SU-DHL-6 (cell line): ENCODE results near the gene MGAT5.

ENCODE experiments used
- H2AFZ ChIP-seq: fragments of 200-600 bp; sonication (generic); 2 replicates; pipeline ENCODE4 v1.6.1; 2014; ENCODE audit warnings: low read depth, mild to moderate bottlenecking, moderate library complexity, mixed read lengths, antibody characterized with exemption, low read length; ENCODE audit not compliant: severe bottlenecking
- H3F3A ChIP-seq: fragments of 200-600 bp; shearing (Covaris generic); 2 replicates; pipeline ENCODE4 v1.6.0; 2016; ENCODE audit warnings: antibody characterized with exemption, mild to moderate bottlenecking; ENCODE audit not compliant: insufficient read depth
- H3K27ac ChIP-seq: fragments of 200-600 bp; sonication (generic); 2 replicates; pipeline ENCODE4 v1.5.1; 2016; ENCODE audit warnings: low read depth, mild to moderate bottlenecking, low read length, moderate library complexity, mixed read lengths
- H3K27me3 ChIP-seq: fragments of 200-600 bp; sonication (generic), shearing (Covaris generic); 2 replicates; pipeline ENCODE4 v1.6.0; 2014; ENCODE audit warnings: mild to moderate bottlenecking, low read length
- H3K36me3 ChIP-seq: fragments of 200-600 bp; sonication (generic); 2 replicates; pipeline ENCODE4 v1.6.1; 2014; ENCODE audit warnings: mild to moderate bottlenecking, low read length, mixed read lengths
- H3K4me2 ChIP-seq: fragments of 300-600, 200-600 bp; shearing (Covaris generic), sonication (generic); 2 replicates; pipeline ENCODE4 v1.6.0; 2014; ENCODE audit warnings: low read length, low read depth, mild to moderate bottlenecking; ENCODE audit not compliant: poor library complexity, severe bottlenecking
- H3K4me3 ChIP-seq: fragments of 200-600 bp; sonication (generic); 2 replicates; pipeline ENCODE4 v1.5.1; 2014; ENCODE audit warnings: antibody characterized with exemption, low read length, mild to moderate bottlenecking, mixed read lengths; ENCODE audit not compliant: insufficient read depth, poor library complexity, severe bottlenecking
- H3K79me2 ChIP-seq: fragments of 200-600 bp; sonication (generic); 2 replicates; pipeline ENCODE4 v1.6.1; 2014; ENCODE audit warnings: mild to moderate bottlenecking, low read length, moderate library complexity; ENCODE audit not compliant: insufficient read depth
- H3K9ac ChIP-seq: fragments of 200-600 bp; sonication (generic); 2 replicates; pipeline ENCODE4 v1.7.0; 2014; ENCODE audit warnings: mild to moderate bottlenecking, low read length
- H3K9me2 ChIP-seq: fragments of 200-600 bp; sonication (generic); replicated peaks from 2 replicates; pipeline ENCODE4 v1.6.1; 2014; ENCODE audit warnings: low read length; ENCODE audit not compliant: insufficient read depth
- H3K9me3 ChIP-seq: fragments of 200-600 bp; sonication (generic); 2 replicates; pipeline ENCODE4 v1.6.1; 2014; ENCODE audit warnings: low read length, mixed read lengths; ENCODE audit not compliant: insufficient read depth
- H4K20me1 ChIP-seq: fragments of 200-600 bp; sonication (generic); 2 replicates; pipeline ENCODE4 v1.6.1; 2014; ENCODE audit warnings: low read depth, mild to moderate bottlenecking, antibody characterized with exemption, low read length, moderate library complexity, mixed read lengths
- EZH2phosphoT487 ChIP-seq: fragments of 200-600 bp; sonication (generic), shearing (Covaris generic); conservative IDR thresholded peaks from 2 replicates; pipeline ENCODE4 v1.6.1; 2018; ENCODE audit warnings: mild to moderate bottlenecking, antibody characterized with exemption, low read length, moderate library complexity, mixed read lengths
- TF ChIP-seq, protein P1 (sequence below): fragments of 200-600 bp; sonication (generic); IDR thresholded peaks from one replicate; pipeline ENCODE4 v1.5.1; 2017; ENCODE audit warnings: antibody characterized with exemption, mild to moderate bottlenecking, low read length, moderate library complexity; ENCODE audit not compliant: insufficient read depth, poor library complexity, severe bottlenecking

Gene MGAT5

DNA sequence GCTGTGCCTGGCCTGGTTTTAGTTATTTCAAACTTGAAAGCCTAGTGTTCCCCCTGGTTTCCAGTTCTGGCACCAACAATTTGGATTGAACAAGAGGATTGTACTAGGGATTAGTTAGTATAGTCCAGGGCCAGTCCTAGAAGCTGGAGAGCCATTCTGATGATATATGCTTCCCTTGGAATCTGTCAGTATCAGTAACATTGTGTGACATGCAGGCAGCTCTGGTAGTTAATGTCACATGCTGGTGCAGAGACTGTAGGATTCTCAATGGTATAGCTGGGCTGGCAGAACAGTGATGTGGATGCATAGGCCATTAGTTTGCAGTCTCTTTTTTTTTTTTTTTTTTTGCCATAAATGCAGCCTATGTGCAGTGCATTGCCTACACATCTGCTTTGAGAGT lies 3.6 kb downstream of the MGAT5 start:
- H3K9me2 ChIP-seq = no peaks in the 10 kb centered on the region
- no peak overlapping the region for H3K9ac ChIP-seq
- H3K27me3 ChIP-seq = no peaks in the 10 kb centered on the region
- no peaks in the 10 kb centered on the region for H3K36me3 ChIP-seq
- peaks cover 5% of the 10 kb centered on the region; the same call in 1 of the 2 replicates for H3K79me2 ChIP-seq
- H3K9me3 ChIP-seq = no peaks in the 10 kb centered on the region
- no peaks in the 10 kb centered on the region for H4K20me1 ChIP-seq
- peaks cover 14% of the 10 kb centered on the region for H3F3A ChIP-seq
- no peak overlapping the region for H3K4me3 ChIP-seq
- H3K4me2 ChIP-seq = no peak overlapping the region
- no peak overlapping the region for H3K27ac ChIP-seq
- H2AFZ ChIP-seq = no peak overlapping the region
- no peak for TF ChIP-seq EZH2phosphoT487
- TF ChIP-seq, protein P1, sequence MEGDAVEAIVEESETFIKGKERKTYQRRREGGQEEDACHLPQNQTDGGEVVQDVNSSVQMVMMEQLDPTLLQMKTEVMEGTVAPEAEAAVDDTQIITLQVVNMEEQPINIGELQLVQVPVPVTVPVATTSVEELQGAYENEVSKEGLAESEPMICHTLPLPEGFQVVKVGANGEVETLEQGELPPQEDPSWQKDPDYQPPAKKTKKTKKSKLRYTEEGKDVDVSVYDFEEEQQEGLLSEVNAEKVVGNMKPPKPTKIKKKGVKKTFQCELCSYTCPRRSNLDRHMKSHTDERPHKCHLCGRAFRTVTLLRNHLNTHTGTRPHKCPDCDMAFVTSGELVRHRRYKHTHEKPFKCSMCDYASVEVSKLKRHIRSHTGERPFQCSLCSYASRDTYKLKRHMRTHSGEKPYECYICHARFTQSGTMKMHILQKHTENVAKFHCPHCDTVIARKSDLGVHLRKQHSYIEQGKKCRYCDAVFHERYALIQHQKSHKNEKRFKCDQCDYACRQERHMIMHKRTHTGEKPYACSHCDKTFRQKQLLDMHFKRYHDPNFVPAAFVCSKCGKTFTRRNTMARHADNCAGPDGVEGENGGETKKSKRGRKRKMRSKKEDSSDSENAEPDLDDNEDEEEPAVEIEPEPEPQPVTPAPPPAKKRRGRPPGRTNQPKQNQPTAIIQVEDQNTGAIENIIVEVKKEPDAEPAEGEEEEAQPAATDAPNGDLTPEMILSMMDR = no peak

DNA sequence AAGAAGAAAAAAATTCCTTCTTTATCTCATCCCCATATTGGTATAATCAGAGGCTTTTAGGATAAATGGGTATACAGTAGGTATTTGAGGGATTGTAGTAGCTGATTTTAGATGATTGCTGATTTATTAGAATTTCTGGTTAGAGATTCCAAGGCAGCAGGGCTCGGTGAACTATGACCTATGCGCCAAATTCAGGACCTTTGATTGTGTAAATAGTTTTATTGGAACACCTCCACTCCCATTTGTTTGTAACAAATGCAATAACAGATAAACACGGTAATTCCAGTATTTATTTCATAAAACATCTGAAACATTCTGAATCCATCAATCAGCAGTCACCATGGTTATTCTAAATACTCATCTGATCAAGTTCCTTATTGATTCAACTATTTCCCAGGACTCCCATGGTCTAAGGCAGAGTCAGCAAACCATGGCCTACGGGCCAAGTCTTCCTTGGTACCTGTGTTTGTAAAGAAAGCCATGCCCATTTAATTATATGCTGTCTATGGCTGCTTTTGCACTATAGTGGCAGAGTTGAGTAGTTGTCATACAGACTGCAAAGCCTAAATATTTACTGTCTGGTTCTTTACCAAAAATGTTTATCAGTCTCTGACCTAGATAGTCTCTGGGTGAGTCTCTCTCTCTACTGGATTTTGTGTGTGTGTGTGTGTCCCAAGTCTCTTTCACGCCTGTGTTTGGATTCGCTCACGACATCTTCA lies 4.3 kb downstream of the MGAT5 start:
- no peaks in the 10 kb centered on the region for H3K9me3 ChIP-seq
- H3K4me3 ChIP-seq = no peak overlapping the region
- H3K9me2 ChIP-seq = no peaks in the 10 kb centered on the region
- no peak overlapping the region for H2AFZ ChIP-seq
- no peaks in the 10 kb centered on the region for H3K36me3 ChIP-seq
- peak overlapping the region; percentile 25; the same call in 1 of the 2 replicates for H3K9ac ChIP-seq
- peaks cover 18% of the 10 kb centered on the region for H3F3A ChIP-seq
- peak overlapping the region; percentile 85 for H3K27ac ChIP-seq
- H3K27me3 ChIP-seq = no peaks in the 10 kb centered on the region
- H4K20me1 ChIP-seq = no peaks in the 10 kb centered on the region
- H3K4me2 ChIP-seq = peak overlapping the region; percentile 37
- peaks cover 5% of the 10 kb centered on the region; the same call in 1 of the 2 replicates for H3K79me2 ChIP-seq
- no peak for TF ChIP-seq EZH2phosphoT487
- TF ChIP-seq, protein P1 = no peak

DNA sequence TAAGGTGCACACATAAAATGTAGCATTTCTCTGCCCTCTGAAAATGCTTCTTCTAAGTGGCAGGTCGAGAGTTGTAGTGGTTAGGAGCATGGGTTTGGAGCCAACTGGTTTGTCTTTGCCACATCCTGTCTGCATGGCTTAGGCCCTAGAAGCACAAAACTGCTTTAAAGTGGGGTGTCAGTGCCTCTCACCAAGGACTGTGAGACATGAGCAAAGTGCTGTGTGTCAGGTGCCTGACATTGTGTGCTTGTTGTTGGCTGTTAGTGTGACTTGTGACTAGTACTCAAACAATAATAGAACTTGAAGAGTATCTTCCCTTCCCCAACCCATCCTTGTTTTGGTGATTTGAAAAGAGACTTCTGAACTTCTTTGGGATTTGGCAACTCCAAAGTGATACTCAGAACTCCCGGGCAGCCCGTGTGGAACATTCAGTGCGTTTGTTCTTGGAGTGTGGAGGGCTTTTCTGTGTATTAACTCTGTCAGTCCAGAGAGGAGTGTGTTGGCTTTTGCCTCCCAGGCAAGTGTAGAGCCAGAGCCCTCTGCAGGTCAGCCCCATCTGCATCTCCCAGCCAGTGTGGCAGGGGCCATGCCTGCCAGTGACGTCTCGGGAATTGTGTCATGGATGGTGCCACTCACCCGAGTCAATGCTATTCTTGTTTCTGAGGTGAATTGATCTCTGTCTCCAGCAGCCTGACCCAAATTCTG lies 5.0 kb downstream of the MGAT5 start:
- Histone ChIP-seq H3K4me2 (peak overlapping the region; percentile 37), H2AFZ (no peak overlapping the region), H3K27ac (peak overlapping the region; percentile 85), H3K9me3 (no peaks in the 10 kb centered on the region), H3K9me2 (no peaks in the 10 kb centered on the region), H3F3A (peaks cover 23% of the 10 kb centered on the region), H4K20me1 (no peaks in the 10 kb centered on the region), H3K79me2 (peaks cover 5% of the 10 kb centered on the region; the same call in 1 of the 2 replicates), H3K4me3 (no peak overlapping the region), H3K9ac (peak overlapping the region; percentile 25; the same call in 1 of the 2 replicates), H3K27me3 (no peaks in the 10 kb centered on the region), H3K36me3 (no peaks in the 10 kb centered on the region)
- TF ChIP-seq EZH2phosphoT487 = no peak
- TF ChIP-seq, protein P1 = no peak
